A549 (cell line): Measurements from ENCODE around the gene MBD2.

Experiments
- ESRRA ChIP-seq: fragments of 150-350 bp; IDR thresholded peaks from 2 replicates; pipeline ENCODE4 v1.6.1; 2014; ENCODE audit warnings: mild to moderate bottlenecking, low read length, borderline replicate concordance
- PHF8 ChIP-seq: fragments of 200-600 bp; sonication (generic); IDR thresholded peaks from 2 replicates; pipeline ENCODE4 v1.6.1; 2016; ENCODE audit warnings: low read depth, mild to moderate bottlenecking, antibody characterized with exemption, moderate library complexity, borderline replicate concordance
- RCOR1 ChIP-seq: fragments of 150-350 bp; IDR thresholded peaks from 2 replicates; pipeline ENCODE4 v1.6.1; 2014; ENCODE audit warnings: antibody characterized with exemption, low read length, low read depth
- TF ChIP-seq, protein P1 (sequence below): fragments of 150-350 bp; IDR thresholded peaks from 2 replicates; pipeline ENCODE4 v1.6.1; 2014; ENCODE audit warnings: low read depth, mild to moderate bottlenecking, low read length

DNA sequence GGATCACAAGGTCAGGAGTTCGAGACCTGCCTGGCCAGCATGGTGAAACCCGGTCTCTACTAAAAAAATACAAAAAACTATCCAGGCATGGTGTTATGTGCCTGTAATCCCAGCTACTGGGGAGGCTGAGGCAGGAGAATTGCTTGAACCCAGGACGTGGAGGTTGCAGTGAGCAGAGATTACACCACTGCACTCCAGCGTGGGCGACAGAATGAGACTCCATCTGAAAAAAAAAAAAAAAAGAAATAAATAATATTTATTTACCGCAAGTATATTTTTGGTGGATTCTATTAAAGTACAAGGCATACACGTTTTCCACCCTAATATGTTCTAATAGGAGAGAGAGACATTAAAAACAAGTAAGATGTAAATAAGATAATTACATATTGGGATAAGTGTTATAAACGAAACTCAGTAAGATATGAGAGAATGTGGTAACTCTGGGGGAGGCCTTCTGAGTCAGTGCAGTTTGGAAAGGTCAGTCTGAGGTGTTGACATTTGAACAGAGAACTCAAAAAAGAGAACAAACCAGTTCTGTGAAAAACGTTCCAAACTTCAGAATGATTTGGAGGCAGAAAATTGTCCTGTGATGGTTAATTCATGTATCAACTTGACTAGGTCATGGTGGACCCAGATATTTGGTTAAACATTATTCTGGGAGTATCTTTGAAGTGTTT, 36.1 kb upstream of the MBD2 start:
- TF ChIP-seq PHF8 (no peak), ESRRA (no peak), RCOR1 (no peak)
- TF ChIP-seq, protein P1, sequence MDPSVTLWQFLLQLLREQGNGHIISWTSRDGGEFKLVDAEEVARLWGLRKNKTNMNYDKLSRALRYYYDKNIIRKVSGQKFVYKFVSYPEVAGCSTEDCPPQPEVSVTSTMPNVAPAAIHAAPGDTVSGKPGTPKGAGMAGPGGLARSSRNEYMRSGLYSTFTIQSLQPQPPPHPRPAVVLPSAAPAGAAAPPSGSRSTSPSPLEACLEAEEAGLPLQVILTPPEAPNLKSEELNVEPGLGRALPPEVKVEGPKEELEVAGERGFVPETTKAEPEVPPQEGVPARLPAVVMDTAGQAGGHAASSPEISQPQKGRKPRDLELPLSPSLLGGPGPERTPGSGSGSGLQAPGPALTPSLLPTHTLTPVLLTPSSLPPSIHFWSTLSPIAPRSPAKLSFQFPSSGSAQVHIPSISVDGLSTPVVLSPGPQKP, result no peak
